Endodermal cell (in vitro differentiated cells): ENCODE measurements around the gene WNK1. TPM values are rescaled to one million over a fixed set of nuclear protein-coding genes. Genes with fewer than 3 reads are reported as not detected.

Experiments
- DNase-seq: peaks from one replicate; pipeline ENCODE4 v3.0.0-alpha.2; 2017
- H3K27ac ChIP-seq: 2 replicates; pipeline ENCODE4 v1.5.1; 2013; ENCODE audit warnings: mild to moderate bottlenecking, low read depth, low read length, moderate library complexity
- H3K27me3 ChIP-seq: 2 replicates; pipeline ENCODE4 v1.6.1; 2013; ENCODE audit warnings: mild to moderate bottlenecking, low read length, moderate library complexity; ENCODE audit not compliant: insufficient read depth, control insufficient read depth, poor library complexity, severe bottlenecking
- H3K36me3 ChIP-seq: 2 replicates; pipeline ENCODE4 v1.7.0; 2013; ENCODE audit warnings: mild to moderate bottlenecking, low read length, moderate library complexity; ENCODE audit not compliant: control insufficient read depth, insufficient read depth
- H3K4me1 ChIP-seq: one replicate; pipeline ENCODE4 v1.7.0; 2013; ENCODE audit warnings: low read length; ENCODE audit not compliant: control insufficient read depth, insufficient read depth
- H3K4me3 ChIP-seq: 2 replicates; pipeline ENCODE4 v1.5.1; 2013; ENCODE audit warnings: mild to moderate bottlenecking, low read length, moderate library complexity
- H3K9ac ChIP-seq: 2 replicates; pipeline ENCODE4 v1.6.1; 2013; ENCODE audit warnings: mild to moderate bottlenecking, low read length, moderate library complexity; ENCODE audit not compliant: poor library complexity, severe bottlenecking; ENCODE audit errors: extremely low read depth
- H3K9me3 ChIP-seq: 2 replicates; pipeline ENCODE4 v1.6.1; 2013; ENCODE audit warnings: mild to moderate bottlenecking, low read length, moderate library complexity; ENCODE audit not compliant: control insufficient read depth
- H3K27ac Mint-ChIP-seq: 2 replicates; pipeline ENCODE4 v1.8.0; 2020; ENCODE audit warnings: mixed read lengths
- H3K27me3 Mint-ChIP-seq: 2 replicates; pipeline ENCODE4 v1.8.0; 2021; ENCODE audit warnings: mild to moderate bottlenecking, mixed read lengths; ENCODE audit not compliant: insufficient read depth
- H3K36me3 Mint-ChIP-seq: 2 replicates; pipeline ENCODE4 v1.8.0; 2020; ENCODE audit warnings: low read depth, mixed read lengths
- H3K4me1 Mint-ChIP-seq: 2 replicates; pipeline ENCODE4 v1.8.0; 2020; ENCODE audit warnings: mixed read lengths
- H3K4me3 Mint-ChIP-seq: 2 replicates; pipeline ENCODE4 v1.8.0; 2020; ENCODE audit warnings: mild to moderate bottlenecking, moderate library complexity, mixed read lengths
- H3K9me3 Mint-ChIP-seq: 2 replicates; pipeline ENCODE4 v1.8.0; 2020; ENCODE audit warnings: mild to moderate bottlenecking, mixed read lengths
- CTCF ChIP-seq: fragments of 200-600 bp; sonication (generic); conservative IDR thresholded peaks from 2 replicates; pipeline ENCODE4 v1.5.0; 2021; ENCODE audit warnings: antibody characterized with exemption, mild to moderate bottlenecking
- WGBS, 2 experiments: methylation state at CpG; one replicate each; pipeline versions ENCODE4 v1.1.5 to v1.1.7; 2013; ENCODE audit warnings: missing lambda C conversion rate in 2 of 2, mixed read lengths in 1 of 2; ENCODE audit not compliant: insufficient coverage in 1 of 2, insufficient read length in 1 of 2; 5-methylcytosine and 5-hydroxymethylcytosine counted together
- total RNA-seq, 2 donors: library from RNA; stranded (reverse); fragmentation: NEBNext Ultra II Directional in 1 of 2; extraction: Animal tissue kit (Norgen Biotek cat#: 25700) in 1 of 2; gene quantifications; 2 replicates in 1 of 2; 3 replicates in 1 of 2; pipeline ENCODE4 v1.2.1, GENCODE V29; 2021

The WNK1 gene
- total RNA-seq, 2 donors from 2014 or later: 199 to 412 TPM

DNA sequence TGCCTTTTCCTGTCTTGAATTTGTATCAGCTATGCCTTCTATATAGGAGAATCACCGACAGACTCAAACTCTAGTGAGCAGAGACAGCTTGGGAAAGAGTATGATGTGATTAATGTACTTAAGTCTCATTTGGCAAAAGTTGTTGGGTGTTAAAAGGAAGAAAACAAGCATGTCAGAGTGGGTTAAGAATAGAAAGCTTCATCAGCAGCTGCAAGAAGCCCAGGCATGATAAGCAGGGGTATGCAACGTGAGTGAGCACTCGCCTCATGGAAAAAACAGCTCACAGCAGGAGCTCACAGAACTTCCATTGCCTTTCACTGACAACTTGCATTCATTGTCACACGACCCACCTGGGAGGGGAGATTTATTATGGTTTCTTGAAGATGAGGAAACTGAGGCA lies 35.9 kb upstream of the WNK1 start:
- no peak overlapping the region for H3K27ac ChIP-seq
- 63 to 66% methylated on average over 3 to 4 of the region's 4 CpGs for WGBS, 2 experiments
- no peaks in the 10 kb centered on the region for H3K36me3 ChIP-seq
- no peak for DNase-seq
- H3K27me3 ChIP-seq: no peaks in the 10 kb centered on the region
- H3K27me3 Mint-ChIP-seq: no peaks in the 10 kb centered on the region
- H3K27ac Mint-ChIP-seq: no peak overlapping the region
- TF ChIP-seq CTCF: no peak
- no peak overlapping the region for H3K4me3 Mint-ChIP-seq
- H3K9ac ChIP-seq: no peak overlapping the region
- no peaks in the 10 kb centered on the region for H3K36me3 Mint-ChIP-seq
- H3K4me1 Mint-ChIP-seq: peaks cover 38% of the 10 kb centered on the region
- H3K4me3 ChIP-seq: no peak overlapping the region
- peaks cover 10% of the 10 kb centered on the region for H3K4me1 ChIP-seq
- no peaks in the 10 kb centered on the region for H3K9me3 ChIP-seq
- H3K9me3 Mint-ChIP-seq: peaks cover 7% of the 10 kb centered on the region

DNA sequence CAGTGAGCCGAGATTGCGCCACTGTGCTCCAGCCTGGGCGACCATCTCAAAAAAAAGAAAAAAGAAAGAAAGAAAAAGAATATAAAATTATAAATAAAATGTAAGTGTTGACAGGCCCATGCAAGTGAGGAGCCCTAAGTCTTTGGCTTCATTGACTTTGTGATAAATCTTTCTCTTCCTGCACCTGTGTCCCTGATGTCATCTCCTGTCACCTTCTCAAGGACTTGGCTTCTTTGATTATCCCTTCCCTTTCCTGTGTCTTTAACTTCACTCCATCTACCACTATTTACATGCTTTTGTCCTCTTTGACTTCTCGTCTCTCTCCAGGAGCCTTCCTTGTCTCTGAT lies 33.6 kb upstream of the WNK1 start:
- Histone ChIP-seq H3K4me1 (peaks cover 17% of the 10 kb centered on the region), H3K27ac (peak overlapping the region; percentile 52), H3K4me3 (peak overlapping the region; percentile 61), H3K9me3 (no peaks in the 10 kb centered on the region), H3K27me3 (no peaks in the 10 kb centered on the region), H3K36me3 (no peaks in the 10 kb centered on the region), H3K9ac (no peak overlapping the region)
- DNase-seq: no peak
- H3K4me1 Mint-ChIP-seq: peaks cover 33% of the 10 kb centered on the region
- no peaks in the 10 kb centered on the region for H3K36me3 Mint-ChIP-seq
- 73 to 100% methylated on average over 2 of the region's 4 CpGs for WGBS, 2 experiments
- no peak overlapping the region for H3K4me3 Mint-ChIP-seq
- peak overlapping the region; percentile 60 for H3K27ac Mint-ChIP-seq
- peaks cover 7% of the 10 kb centered on the region for H3K9me3 Mint-ChIP-seq
- no peak for TF ChIP-seq CTCF
- H3K27me3 Mint-ChIP-seq: no peaks in the 10 kb centered on the region

- Histone ChIP-seq H3K4me3 (no peak overlapping the region), H3K9me3 (no peaks in the 10 kb centered on the region), H3K4me1 (peaks cover 14% of the 10 kb centered on the region), H3K27me3 (no peaks in the 10 kb centered on the region), H3K9ac (no peak overlapping the region), H3K36me3 (no peaks in the 10 kb centered on the region), H3K27ac (no peak overlapping the region)
- Mint-ChIP-seq H3K27ac (peak overlapping the region; percentile 67), H3K9me3 (peaks cover 7% of the 10 kb centered on the region), H3K4me1 (peaks cover 39% of the 10 kb centered on the region), H3K4me3 (no peak overlapping the region), H3K27me3 (no peaks in the 10 kb centered on the region), H3K36me3 (no peaks in the 10 kb centered on the region)
- DNase-seq: no peak
- no peak for TF ChIP-seq CTCF
- 69 to 80% methylated on average over 6 to 9 of the region's 9 CpGs for whole genome bisulfite sequencing, 2 experiments
Observed at GRCh38 chr12:720231-720941, 32.0 kb upstream of the WNK1 start.
